Measurements from ENCODE around the gene RNPC3. TPM values are rescaled to one million over a fixed set of nuclear protein-coding genes. Genes with fewer than 3 reads are reported as not detected.

RNPC3 gene, protein sequence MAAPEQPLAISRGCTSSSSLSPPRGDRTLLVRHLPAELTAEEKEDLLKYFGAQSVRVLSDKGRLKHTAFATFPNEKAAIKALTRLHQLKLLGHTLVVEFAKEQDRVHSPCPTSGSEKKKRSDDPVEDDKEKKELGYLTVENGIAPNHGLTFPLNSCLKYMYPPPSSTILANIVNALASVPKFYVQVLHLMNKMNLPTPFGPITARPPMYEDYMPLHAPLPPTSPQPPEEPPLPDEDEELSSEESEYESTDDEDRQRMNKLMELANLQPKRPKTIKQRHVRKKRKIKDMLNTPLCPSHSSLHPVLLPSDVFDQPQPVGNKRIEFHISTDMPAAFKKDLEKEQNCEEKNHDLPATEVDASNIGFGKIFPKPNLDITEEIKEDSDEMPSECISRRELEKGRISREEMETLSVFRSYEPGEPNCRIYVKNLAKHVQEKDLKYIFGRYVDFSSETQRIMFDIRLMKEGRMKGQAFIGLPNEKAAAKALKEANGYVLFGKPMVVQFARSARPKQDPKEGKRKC
- total RNA-seq (2021; ENCODE audit: unreplicated experiment) (13.1 TPM), Bru-seq, nascent RNA (percentile 87 among the genes with signal in this experiment), BruChase-seq, experiment 1, labeled RNA remaining after a 2-hour chase (percentile 72 among the genes with signal in this experiment), BruChase-seq, experiment 2, labeled RNA remaining after a 6-hour chase (percentile 65 among the genes with signal in this experiment)
- 4.2 TPM for polyA plus RNA-seq (2012; ENCODE audit: insufficient read length)
- long read RNA-seq, partial matches to known transcripts, result 6 of 12 reads
- long read RNA-seq, other reads (novel, unspliced or antisense), result 5 of 12 reads

DNA sequence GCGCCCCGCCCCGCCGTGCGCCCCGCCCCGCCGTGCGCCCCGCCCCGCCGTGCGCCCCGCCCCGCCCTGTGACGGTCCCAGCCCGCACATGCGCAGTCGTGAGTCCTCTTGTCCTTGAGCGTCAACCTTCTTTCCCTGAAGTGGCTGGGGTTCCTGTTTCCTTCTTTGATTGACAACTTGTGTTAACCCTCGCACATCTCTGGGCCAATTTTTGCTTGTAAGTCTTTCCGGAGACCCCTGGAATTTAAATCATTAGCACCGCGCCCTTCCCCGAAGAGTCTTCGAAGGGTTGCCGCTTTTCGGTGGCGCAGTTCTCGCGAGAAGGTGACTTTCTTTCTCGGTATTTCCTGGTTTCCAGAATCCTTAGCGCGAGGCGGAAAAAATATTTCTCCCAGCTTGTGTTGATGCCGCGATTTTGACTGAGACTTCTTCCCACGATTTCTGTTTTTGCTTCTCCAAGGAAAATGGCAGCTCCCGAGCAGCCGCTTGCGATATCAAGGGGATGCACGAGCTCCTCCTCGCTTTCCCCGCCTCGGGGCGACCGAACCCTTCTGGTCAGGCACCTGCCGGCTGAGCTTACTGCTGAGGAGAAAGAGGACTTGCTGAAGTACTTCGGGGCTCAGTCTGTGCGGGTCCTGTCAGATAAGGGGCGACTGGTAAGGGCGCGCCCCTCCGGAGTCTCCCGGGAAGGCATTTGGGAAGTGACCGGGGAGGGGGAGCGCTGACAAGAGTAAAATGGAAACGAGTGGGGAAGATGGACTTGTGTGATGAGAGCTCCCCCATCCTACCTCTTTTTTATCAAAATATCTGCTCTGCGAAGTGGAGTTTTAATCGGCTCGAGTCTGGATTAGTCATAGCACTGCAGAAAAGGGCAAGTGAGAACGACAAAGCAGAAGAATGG, at the start of gene RNPC3:
Gene RNPC3 (plus strand): TSS at position 93 of the 901 bp plus-strand sequence. CDS start 372 bp downstream, at position 465.
- DNase-seq (ENCODE audit: low read depth, low spot score) (peak; percentile 75), ATAC-seq (peak; percentile 92)
- no peaks in the 10 kb centered on the region for H3K27me3 ChIP-seq (ENCODE audit: control insufficient read depth, insufficient read depth, low read length)
- BruUV-seq (replicated peaks), result no TSS peak
- no peaks in the 10 kb centered on the region for H3K9me3 ChIP-seq (ENCODE audit: control insufficient read depth, insufficient read depth, low read depth, low read length)
- H3K4me1 ChIP-seq (ENCODE audit: control insufficient read depth, insufficient read depth, low read length), result no peaks in the 10 kb centered on the region; the same call in none of the 2 replicates
- peaks cover 2% of the 10 kb centered on the region for H3K36me3 ChIP-seq (ENCODE audit: control insufficient read depth, insufficient read depth, low read length)
- TF ChIP-seq POLR2AphosphoS5 (IDR thresholded peaks at IDR 0.05; ENCODE audit: low read depth, low read length) (0 out of 2 replicates have a peak, but pooled peaks have one; percentile 52), TCF7L2 (IDR thresholded peaks at IDR 0.05; ENCODE audit: low read depth, low read length) (no peak), SIN3A (IDR thresholded peaks at IDR 0.05; ENCODE audit: borderline replicate concordance, insufficient read depth, low read depth, low read length) (no peak)
- TF ChIP-seq, protein P1, sequence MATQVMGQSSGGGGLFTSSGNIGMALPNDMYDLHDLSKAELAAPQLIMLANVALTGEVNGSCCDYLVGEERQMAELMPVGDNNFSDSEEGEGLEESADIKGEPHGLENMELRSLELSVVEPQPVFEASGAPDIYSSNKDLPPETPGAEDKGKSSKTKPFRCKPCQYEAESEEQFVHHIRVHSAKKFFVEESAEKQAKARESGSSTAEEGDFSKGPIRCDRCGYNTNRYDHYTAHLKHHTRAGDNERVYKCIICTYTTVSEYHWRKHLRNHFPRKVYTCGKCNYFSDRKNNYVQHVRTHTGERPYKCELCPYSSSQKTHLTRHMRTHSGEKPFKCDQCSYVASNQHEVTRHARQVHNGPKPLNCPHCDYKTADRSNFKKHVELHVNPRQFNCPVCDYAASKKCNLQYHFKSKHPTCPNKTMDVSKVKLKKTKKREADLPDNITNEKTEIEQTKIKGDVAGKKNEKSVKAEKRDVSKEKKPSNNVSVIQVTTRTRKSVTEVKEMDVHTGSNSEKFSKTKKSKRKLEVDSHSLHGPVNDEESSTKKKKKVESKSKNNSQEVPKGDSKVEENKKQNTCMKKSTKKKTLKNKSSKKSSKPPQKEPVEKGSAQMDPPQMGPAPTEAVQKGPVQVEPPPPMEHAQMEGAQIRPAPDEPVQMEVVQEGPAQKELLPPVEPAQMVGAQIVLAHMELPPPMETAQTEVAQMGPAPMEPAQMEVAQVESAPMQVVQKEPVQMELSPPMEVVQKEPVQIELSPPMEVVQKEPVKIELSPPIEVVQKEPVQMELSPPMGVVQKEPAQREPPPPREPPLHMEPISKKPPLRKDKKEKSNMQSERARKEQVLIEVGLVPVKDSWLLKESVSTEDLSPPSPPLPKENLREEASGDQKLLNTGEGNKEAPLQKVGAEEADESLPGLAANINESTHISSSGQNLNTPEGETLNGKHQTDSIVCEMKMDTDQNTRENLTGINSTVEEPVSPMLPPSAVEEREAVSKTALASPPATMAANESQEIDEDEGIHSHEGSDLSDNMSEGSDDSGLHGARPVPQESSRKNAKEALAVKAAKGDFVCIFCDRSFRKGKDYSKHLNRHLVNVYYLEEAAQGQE (IDR thresholded peaks at IDR 0.05; ENCODE audit: insufficient read depth in 1 of 2, low read depth in 2 of 2, low read length in 1 of 2), result no peak
- TF ChIP-seq, protein P2, sequence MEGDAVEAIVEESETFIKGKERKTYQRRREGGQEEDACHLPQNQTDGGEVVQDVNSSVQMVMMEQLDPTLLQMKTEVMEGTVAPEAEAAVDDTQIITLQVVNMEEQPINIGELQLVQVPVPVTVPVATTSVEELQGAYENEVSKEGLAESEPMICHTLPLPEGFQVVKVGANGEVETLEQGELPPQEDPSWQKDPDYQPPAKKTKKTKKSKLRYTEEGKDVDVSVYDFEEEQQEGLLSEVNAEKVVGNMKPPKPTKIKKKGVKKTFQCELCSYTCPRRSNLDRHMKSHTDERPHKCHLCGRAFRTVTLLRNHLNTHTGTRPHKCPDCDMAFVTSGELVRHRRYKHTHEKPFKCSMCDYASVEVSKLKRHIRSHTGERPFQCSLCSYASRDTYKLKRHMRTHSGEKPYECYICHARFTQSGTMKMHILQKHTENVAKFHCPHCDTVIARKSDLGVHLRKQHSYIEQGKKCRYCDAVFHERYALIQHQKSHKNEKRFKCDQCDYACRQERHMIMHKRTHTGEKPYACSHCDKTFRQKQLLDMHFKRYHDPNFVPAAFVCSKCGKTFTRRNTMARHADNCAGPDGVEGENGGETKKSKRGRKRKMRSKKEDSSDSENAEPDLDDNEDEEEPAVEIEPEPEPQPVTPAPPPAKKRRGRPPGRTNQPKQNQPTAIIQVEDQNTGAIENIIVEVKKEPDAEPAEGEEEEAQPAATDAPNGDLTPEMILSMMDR (IDR thresholded peaks at IDR 0.05), result no peak
- ChIA-PET POLR2A (no interaction called here), CTCF (no interaction called here)
- intact Hi-C loops (cut with micrococcal nuclease; ENCODE audit: unreplicated experiment) (no loop called here), in situ Hi-C loops (cut with HindIII; ENCODE audit: low pct_unique_long_range_greater_than_20kb, low sequenced_read_pairs) (no loop called here)
- H3K4me3 ChIP-seq (ENCODE audit: low read depth in 2 of 2, low read length in 2 of 2), result peak within 1 kb of the TSS; percentile 95 to 98
- peak within 1 kb of the TSS; percentile 92 for H3K27ac ChIP-seq (ENCODE audit: low read length)

DNA sequence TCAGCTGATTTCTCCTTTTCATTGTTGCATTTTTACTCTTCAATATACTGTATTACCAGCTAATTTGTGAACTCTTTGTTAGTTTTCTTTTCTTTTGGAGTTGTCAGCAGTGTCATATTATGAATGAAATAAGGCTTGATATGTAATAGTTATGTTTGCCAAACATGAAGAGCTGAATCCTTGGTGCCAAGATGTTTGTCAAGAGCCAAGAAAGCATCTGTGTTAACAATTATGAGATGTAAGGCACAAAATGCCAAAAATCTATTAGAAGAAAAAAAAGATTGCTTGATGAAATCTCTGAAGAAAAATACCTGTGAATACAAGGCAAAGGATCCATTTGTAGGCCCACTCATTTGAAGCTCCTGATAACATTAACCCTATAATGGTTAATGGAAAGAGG, 48.4 kb upstream of the RNPC3 start:
- no TSS peak for BruUV-seq (replicated peaks)

More for the DNA sequence above, 48.4 kb upstream of the RNPC3 start:
- Histone ChIP-seq H3K4me1 (ENCODE audit: control insufficient read depth, insufficient read depth, low read length) (no peaks in the 10 kb centered on the region), H3K4me3 (ENCODE audit: low read depth in 2 of 2, low read length in 2 of 2) (no peak overlapping the region), H3K27me3 (ENCODE audit: control insufficient read depth, insufficient read depth, low read length) (no peaks in the 10 kb centered on the region), H3K9me3 (ENCODE audit: control insufficient read depth, insufficient read depth, low read depth, low read length) (no peaks in the 10 kb centered on the region), H3K36me3 (ENCODE audit: control insufficient read depth, insufficient read depth, low read length) (no peaks in the 10 kb centered on the region), H3K27ac (ENCODE audit: low read length) (no peak overlapping the region)
- ChIA-PET POLR2A (no interaction called here), CTCF (no interaction called here)
- ATAC-seq, result no peak
- TF ChIP-seq, protein P1 (IDR thresholded peaks at IDR 0.05; ENCODE audit: insufficient read depth in 1 of 2, low read depth in 2 of 2, low read length in 1 of 2), result no peak
- TF ChIP-seq SIN3A (IDR thresholded peaks at IDR 0.05; ENCODE audit: borderline replicate concordance, insufficient read depth, low read depth, low read length) (no peak), POLR2AphosphoS5 (IDR thresholded peaks at IDR 0.05; ENCODE audit: low read depth, low read length) (no peak), TCF7L2 (IDR thresholded peaks at IDR 0.05; ENCODE audit: low read depth, low read length) (no peak)
- TF ChIP-seq, protein P2 (IDR thresholded peaks at IDR 0.05), result no peak
- in situ Hi-C loops (cut with HindIII; ENCODE audit: low pct_unique_long_range_greater_than_20kb, low sequenced_read_pairs), result no loop called here
- DNase-seq (ENCODE audit: low read depth, low spot score), result no peak
- intact Hi-C loops (cut with micrococcal nuclease; ENCODE audit: unreplicated experiment), result no loop called here

All from Panc1 (cell line).